DND-41 (cell line): Measurements from ENCODE around the gene ADAMTS13.

Experiments used
- EZH2 ChIP-seq: IDR thresholded peaks from 3 replicates; pipeline ENCODE4 v1.6.1; 2012; ENCODE audit warnings: borderline replicate concordance, low read depth, mild to moderate bottlenecking, moderate library complexity, low read length, inconsistent platforms; ENCODE audit not compliant: severe bottlenecking
- TF ChIP-seq, protein P1 (sequence below): IDR thresholded peaks from 2 replicates; pipeline ENCODE4 v1.5.1; 2012; ENCODE audit warnings: borderline replicate concordance, low read length, moderate library complexity, mild to moderate bottlenecking; ENCODE audit not compliant: poor library complexity, severe bottlenecking; ENCODE audit errors: extremely low read depth

DNA sequence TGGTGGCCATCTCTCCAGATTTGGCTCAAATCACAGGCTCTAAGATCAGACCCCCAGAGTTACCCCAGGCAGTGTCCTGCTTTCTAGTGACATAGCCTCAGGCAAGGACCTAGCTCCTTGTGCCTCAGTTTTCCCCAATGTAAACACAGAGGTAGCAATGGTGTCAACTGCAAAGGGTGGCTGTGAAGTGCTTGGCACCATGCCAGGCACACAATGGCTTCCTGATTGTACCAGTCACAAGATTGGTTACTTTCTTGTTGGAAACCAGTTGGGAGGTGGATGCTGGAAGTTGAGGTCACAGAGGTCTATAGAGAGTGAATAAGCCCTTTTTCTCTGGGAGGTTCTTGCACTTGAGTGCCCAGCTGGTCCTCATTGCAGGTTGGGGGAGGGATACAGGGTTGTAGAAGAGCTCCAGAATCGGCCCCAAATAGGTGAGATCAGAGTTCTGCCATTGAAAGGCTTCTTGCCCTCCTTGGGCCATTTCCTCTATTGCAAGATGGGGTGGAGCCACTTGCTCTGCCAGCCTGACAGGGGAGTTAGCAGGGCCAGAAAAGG lies 43.7 kb upstream of the ADAMTS13 start:
- TF ChIP-seq EZH2, result no peak
- TF ChIP-seq, protein P1, sequence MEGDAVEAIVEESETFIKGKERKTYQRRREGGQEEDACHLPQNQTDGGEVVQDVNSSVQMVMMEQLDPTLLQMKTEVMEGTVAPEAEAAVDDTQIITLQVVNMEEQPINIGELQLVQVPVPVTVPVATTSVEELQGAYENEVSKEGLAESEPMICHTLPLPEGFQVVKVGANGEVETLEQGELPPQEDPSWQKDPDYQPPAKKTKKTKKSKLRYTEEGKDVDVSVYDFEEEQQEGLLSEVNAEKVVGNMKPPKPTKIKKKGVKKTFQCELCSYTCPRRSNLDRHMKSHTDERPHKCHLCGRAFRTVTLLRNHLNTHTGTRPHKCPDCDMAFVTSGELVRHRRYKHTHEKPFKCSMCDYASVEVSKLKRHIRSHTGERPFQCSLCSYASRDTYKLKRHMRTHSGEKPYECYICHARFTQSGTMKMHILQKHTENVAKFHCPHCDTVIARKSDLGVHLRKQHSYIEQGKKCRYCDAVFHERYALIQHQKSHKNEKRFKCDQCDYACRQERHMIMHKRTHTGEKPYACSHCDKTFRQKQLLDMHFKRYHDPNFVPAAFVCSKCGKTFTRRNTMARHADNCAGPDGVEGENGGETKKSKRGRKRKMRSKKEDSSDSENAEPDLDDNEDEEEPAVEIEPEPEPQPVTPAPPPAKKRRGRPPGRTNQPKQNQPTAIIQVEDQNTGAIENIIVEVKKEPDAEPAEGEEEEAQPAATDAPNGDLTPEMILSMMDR, result no peak
